H1 (cell line): ENCODE data around the gene RAD51B. TPM values are rescaled to one million over a fixed set of nuclear protein-coding genes. Genes with fewer than 3 reads are reported as not detected.

Experiments
- ASH2L ChIP-seq: fragments of 200-600, 300-600 bp; sonication (generic); IDR thresholded peaks from one replicate; pipeline ENCODE4 v1.7.1; 2017; ENCODE audit warnings: low read length
- GTF2F1 ChIP-seq: IDR thresholded peaks from 2 replicates; pipeline ENCODE4 v1.6.1; 2012; ENCODE audit warnings: low read depth, low read length, improper control_type of control experiment, borderline replicate concordance
- NANOG ChIP-seq: IDR thresholded peaks from 2 replicates; pipeline ENCODE4 v1.6.1; 2011; ENCODE audit warnings: low read length, low read depth, mild to moderate bottlenecking, inconsistent platforms; ENCODE audit not compliant: insufficient read depth, poor library complexity, severe bottlenecking
- SIRT6 ChIP-seq: IDR thresholded peaks from one replicate; pipeline ENCODE4 v1.7.1; 2012; ENCODE audit warnings: low read length, inconsistent platforms
- polyA plus RNA-seq, 7 experiments: library from polyadenylated mRNA; depleted of rRNA in 3 of 7; stranded (reverse) in 5 of 7; unstranded in 2 of 7; fragments of >200 nt in 5 of 7; fragments of 200-250 nt in 2 of 7; gene quantifications; 1 replicate in 5 of 7; 2 replicates in 1 of 7; 4 replicates in 1 of 7; pipeline versions ENCODE4 v1.2.1 to v1.2.3, GENCODE V29; 2011 to 2013; ENCODE audit warnings: missing spikeins in 2 of 7, mixed read lengths in 2 of 7
- total RNA-seq: library from RNA; stranded (reverse); fragmentation: NEBNext Ultra II Directional; extraction: Animal tissue kit (Norgen Biotek cat#: 25700); gene quantifications from 2 replicates; pipeline ENCODE4 v1.2.1, GENCODE V29; 2021

The RAD51B gene
- total and polyA plus RNA-seq, 2 of the 8 experiments (the other 6 are each of a cell fraction or from before 2014, with no cell fraction given), result 3.9 to 14.9 TPM

DNA sequence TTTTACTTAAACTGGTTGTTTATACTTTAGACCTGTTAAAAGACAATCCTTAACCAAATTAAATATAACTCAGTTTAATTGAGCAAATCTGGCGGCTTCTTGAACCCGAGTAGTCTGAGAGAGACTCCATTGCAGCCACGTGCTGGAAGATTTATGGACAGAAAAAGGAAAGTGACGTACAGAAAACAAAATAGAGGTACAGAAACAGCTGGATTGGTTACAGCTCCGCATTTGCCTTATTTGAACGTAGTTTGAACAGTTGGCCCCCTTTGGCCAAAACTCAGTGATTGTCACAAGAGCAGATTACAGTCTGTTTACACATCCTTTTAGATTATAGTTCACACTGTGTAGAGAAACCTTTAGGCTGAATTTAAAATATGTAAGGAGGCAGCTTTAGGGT, 155.9 kb downstream of the RAD51B start (continued):
- no peak for TF ChIP-seq ASH2L
- TF ChIP-seq GTF2F1, result no peak
- TF ChIP-seq NANOG, result no peak
- no peak for TF ChIP-seq SIRT6
